Endothelial cell of umbilical vein (primary cell): ENCODE measurements around the gene TRIM32. TPM values are rescaled to one million over a fixed set of nuclear protein-coding genes. Genes with fewer than 3 reads are reported as not detected.

ENCODE experiments used
- BruUV-seq: library from RNA; stranded (reverse); fragments of 400-500 nt; replicated peaks from 2 replicates; lab custom pipeline; 2021; lab: Mats Ljungman, UMichigan
- CTCF ChIA-PET: fragments of 300-600, 350-600 bp; sonication (Branson Sonifier 250); formaldehyde crosslinking; loops from one replicate; lab custom pipeline; 2021; ENCODE audit warnings: antibody characterized with exemption, inconsistent platforms; lab: Charles Lee
- POLR2A ChIA-PET: fragments of 300-600, 350-600 bp; sonication (Branson Sonifier 250); formaldehyde crosslinking; loops from one replicate; lab custom pipeline; 2021; ENCODE audit warnings: antibody characterized with exemption, inconsistent platforms; lab: Charles Lee
- DNase-seq: peaks from one replicate; pipeline ENCODE4 v3.0.0-alpha.2; 2011; ENCODE audit warnings: low read depth, low spot score
- FAIRE-seq: peaks from 2 replicates; lab custom pipeline; 2011; peaks lifted over from hg19 to GRCh38; lab: Jason Lieb, UNC
- H2AFZ ChIP-seq: 2 replicates; pipeline ENCODE4 v1.6.0; 2012; ENCODE audit warnings: low read depth, low read length, control low read depth, inconsistent platforms
- H3K27ac ChIP-seq: 2 replicates; pipeline ENCODE4 v1.5.1; 2011; ENCODE audit warnings: low read depth, mild to moderate bottlenecking, control low read depth, low read length, moderate library complexity; ENCODE audit not compliant: insufficient read depth
- H3K27me3 ChIP-seq, 2 experiments: 2 replicates each; pipeline versions ENCODE4 v1.6.0 to v1.6.1; 2011; ENCODE audit warnings: low read length in 2 of 2, mixed read lengths in 1 of 2; ENCODE audit not compliant: control insufficient read depth in 2 of 2, insufficient read depth in 2 of 2
- H3K36me3 ChIP-seq, 2 experiments: 2 replicates in 1 of 2; 3 replicates in 1 of 2; pipeline ENCODE4 v1.5.1; 2011; ENCODE audit warnings: low read length in 2 of 2, mild to moderate bottlenecking in 1 of 2, moderate library complexity in 1 of 2; ENCODE audit not compliant: control insufficient read depth in 2 of 2, insufficient read depth in 2 of 2; ENCODE audit errors: extremely low read depth in 1 of 2
- H3K4me1 ChIP-seq: 3 replicates; pipeline ENCODE4 v1.5.1; 2011; ENCODE audit warnings: mild to moderate bottlenecking, low read length; ENCODE audit not compliant: control insufficient read depth, insufficient read depth; ENCODE audit errors: extremely low read depth
- H3K4me2 ChIP-seq: 2 replicates; pipeline ENCODE4 v1.6.1; 2011; ENCODE audit warnings: low read length, control low read depth, mixed read lengths; ENCODE audit not compliant: insufficient read depth
- H3K4me3 ChIP-seq, 3 experiments: fragments of 200-600 bp in 1 of 3; sonication (generic), shearing (Covaris generic) in 1 of 3; replicated peaks in 1 of 3; 2 replicates each; pipeline ENCODE4 v1.5.1; 2011 to 2016; ENCODE audit warnings: control low read depth in 3 of 3, low read length in 3 of 3, mild to moderate bottlenecking in 2 of 3, inconsistent platforms in 1 of 3, low read depth in 1 of 3, moderate library complexity in 1 of 3; ENCODE audit not compliant: insufficient read depth in 1 of 3
- H3K79me2 ChIP-seq: 2 replicates; pipeline ENCODE4 v1.6.0; 2012; ENCODE audit warnings: low read length, inconsistent platforms; ENCODE audit not compliant: control insufficient read depth, insufficient read depth
- H3K9ac ChIP-seq: replicated peaks from 2 replicates; pipeline ENCODE3; 2011; ENCODE audit warnings: low read length, control low read depth; ENCODE audit not compliant: insufficient read depth; ENCODE audit errors: extremely low read depth
- H3K9me1 ChIP-seq: replicated peaks from 3 replicates; pipeline ENCODE4 v1.6.0; 2011; ENCODE audit warnings: mild to moderate bottlenecking, low read length; ENCODE audit not compliant: control insufficient read depth, insufficient read depth; ENCODE audit errors: extremely low read depth
- H3K9me3 ChIP-seq: replicated peaks from 2 replicates; pipeline ENCODE4 v1.5.1; 2012; ENCODE audit warnings: low read length, inconsistent platforms; ENCODE audit not compliant: control insufficient read depth, insufficient read depth
- H4K20me1 ChIP-seq: replicated peaks from 2 replicates; pipeline ENCODE3; 2011; ENCODE audit warnings: mild to moderate bottlenecking, low read length; ENCODE audit not compliant: control insufficient read depth, insufficient read depth; ENCODE audit errors: extremely low read depth
- CTCF ChIP-seq, 2 donors: IDR thresholded peaks; 1 replicate in 1 of 2; 2 replicates in 1 of 2; pipeline ENCODE4 v1.5.1; 2011; ENCODE audit warnings: low read length in 2 of 2, mild to moderate bottlenecking in 2 of 2, moderate library complexity in 2 of 2, control low read depth in 1 of 2, inconsistent platforms in 1 of 2, low read depth in 1 of 2; ENCODE audit not compliant: insufficient read depth in 1 of 2; ENCODE audit errors: extremely low read depth in 1 of 2
- EZH2 ChIP-seq: IDR thresholded peaks from 2 replicates; pipeline ENCODE4 v1.6.1; 2012; ENCODE audit warnings: borderline replicate concordance, low read depth, mild to moderate bottlenecking, moderate library complexity, low read length, inconsistent platforms; ENCODE audit not compliant: severe bottlenecking
- FOS ChIP-seq: IDR thresholded peaks from 2 replicates; pipeline ENCODE4 v1.6.1; 2011; ENCODE audit warnings: mild to moderate bottlenecking, low read length, moderate library complexity, borderline replicate concordance; ENCODE audit not compliant: insufficient read depth
- GATA2 ChIP-seq: IDR thresholded peaks from 2 replicates; pipeline ENCODE4 v1.7.0; 2011; ENCODE audit warnings: low read depth, mild to moderate bottlenecking, moderate library complexity, mixed read lengths, low read length; ENCODE audit not compliant: insufficient read length, insufficient read depth
- JUN ChIP-seq: IDR thresholded peaks from 2 replicates; pipeline ENCODE4 v1.6.1; 2011; ENCODE audit warnings: borderline replicate concordance, low read depth; ENCODE audit not compliant: insufficient read length, insufficient read depth
- MAX ChIP-seq: IDR thresholded peaks from 2 replicates; pipeline ENCODE4 v1.6.1; 2011; ENCODE audit not compliant: insufficient read depth, insufficient read length
- MYC ChIP-seq: IDR thresholded peaks from one replicate; pipeline ENCODE4 v1.6.1; 2011; ENCODE audit warnings: mild to moderate bottlenecking, low read depth, low read length
- POLR2A ChIP-seq: IDR thresholded peaks from 2 replicates; pipeline ENCODE4 v1.6.1; 2012; ENCODE audit warnings: low read depth, mild to moderate bottlenecking, control low read depth, low read length
- POLR2AphosphoS5 ChIP-seq: IDR thresholded peaks from 2 replicates; pipeline ENCODE4 v1.6.1; 2012; ENCODE audit warnings: low read depth, mild to moderate bottlenecking, control low read depth, low read length, moderate library complexity; ENCODE audit not compliant: insufficient read depth
- dilution Hi-C: fragments of 300-500 bp; cut with MboI; formaldehyde crosslinking; loops from one replicate; pipeline ENCODE4 v1.15.0; 2019; ENCODE audit warnings: low sequenced_read_pairs; ENCODE audit not compliant: extremely low pct_ligation_motif_present
- intact Hi-C: fragments of 100-400 bp; cut with micrococcal nuclease; formaldehyde crosslinking; loops from one replicate; pipeline ENCODE4 v1.10.0; 2022
- polyA plus RNA-seq, 4 experiments: library from polyadenylated mRNA; depleted of rRNA in 3 of 4; stranded (reverse) in 3 of 4; unstranded in 1 of 4; fragments of >200 nt; gene quantifications; 2 replicates each; pipeline versions ENCODE4 v1.2.1 to v1.2.3, GENCODE V29; 2011 to 2012; ENCODE audit warnings: missing spikeins in 1 of 4
- total RNA-seq: library from RNA; stranded (reverse); gene quantifications from 2 replicates; pipeline ENCODE4 v1.2.3, GENCODE V29; 2021

The TRIM32 gene
- total and polyA plus RNA-seq, 2 donors (not counting 3 experiments of a cell fraction or from before 2014, with no cell fraction given), result 10.8 to 18.4 TPM

- Histone ChIP-seq H3K4me3 (no peak overlapping the region), H2AFZ (no peak overlapping the region), H3K36me3 (no peaks in the 10 kb centered on the region), H3K4me2 (no peak overlapping the region), H3K9me3 (no peaks in the 10 kb centered on the region), H3K27me3 (no peaks in the 10 kb centered on the region), H3K79me2 (peaks cover 11% of the 10 kb centered on the region), H3K9me1 (no peaks in the 10 kb centered on the region), H3K4me1 (peaks cover 11% of the 10 kb centered on the region), H3K27ac (no peak overlapping the region), H4K20me1 (no peaks in the 10 kb centered on the region), H3K9ac (no peak overlapping the region)
- ChIA-PET CTCF (no interaction called here), POLR2A (no interaction called here)
- no TSS peak for BruUV-seq
- dilution Hi-C loops (no loop called here), intact Hi-C loops (no loop called here)
- TF ChIP-seq MAX (no peak), EZH2 (no peak), GATA2 (no peak), POLR2AphosphoS5 (no peak), CTCF (IDR thresholded peaks at IDR 0.05; ENCODE audit: extremely low read depth in 1 of 2, insufficient read depth in 1 of 2, low read depth in 1 of 2, low read length in 2 of 2) (no peak), POLR2A (no peak), JUN (no peak), FOS (no peak), MYC (no peak)
- FAIRE-seq (no peak), DNase-seq (no peak)
These were observed 3.6 kb upstream of the TRIM32 start for GRCh38 chr9:116683535-116683934.
